HepG2 (cell line): ENCODE results near the gene BEAN1. TPM values are rescaled to one million over a fixed set of nuclear protein-coding genes. Genes with fewer than 3 reads are reported as not detected.
"Not testable (repeated sequence)": the region's sequence is repeated elsewhere in the genome, so short reads cannot be mapped to it uniquely, and the experiment has no call there.

Experiments used
- ATAC-seq: fragments of 200-7000 bp; cut with Tn5 transposase; 3 replicates; pipeline ENCODE4 v1.9.1; 2020; ENCODE audit warnings: mild to moderate bottlenecking, moderate library complexity
- BruUV-seq: library from RNA; stranded (reverse); fragments of 400-500 nt; replicated peaks from 2 replicates; lab custom pipeline; 2021; lab: Mats Ljungman, UMichigan
- CTCF ChIA-PET: fragments of 300-600 bp; formaldehyde crosslinking; extraction: SDS; loops from one replicate; lab custom pipeline; 2021; ENCODE audit warnings: low total read pairs, inconsistent platforms, low intra/inter-chr PET ratio; lab: Yijun Ruan, JAX
- POLR2A ChIA-PET: fragments of 350-600 bp; sonication (Branson Sonifier 250); formaldehyde crosslinking; loops from one replicate; lab custom pipeline; 2020; ENCODE audit warnings: antibody characterized with exemption, inconsistent platforms; lab: Yijun Ruan, JAX
- DNase-seq: peaks from one replicate; pipeline ENCODE4 v3.0.0-alpha.2; 2015; ENCODE audit warnings: low spot score
- FAIRE-seq: peaks from 3 replicates; lab custom pipeline; 2011; peaks lifted over from hg19 to GRCh38; lab: Jason Lieb, UNC
- H2AFZ ChIP-seq: one replicate; pipeline ENCODE4 v1.6.1; 2011; ENCODE audit warnings: low read length, inconsistent platforms
- H3K27ac ChIP-seq: fragments of 300-600 bp; 3 replicates; pipeline ENCODE4 v1.8.0; 2011; ENCODE audit warnings: mixed run types, mild to moderate bottlenecking, mixed read lengths, low read length, inconsistent platforms; ENCODE audit not compliant: insufficient read depth; ENCODE audit errors: extremely low read length
- H3K27me3 ChIP-seq, 2 experiments: fragments of 200-600 bp in 1 of 2; 2 replicates in 1 of 2; 3 replicates in 1 of 2; pipeline versions ENCODE4 v1.6.0 to v1.8.0; 2011; ENCODE audit warnings: low read length in 2 of 2, mild to moderate bottlenecking in 2 of 2, moderate library complexity in 2 of 2, inconsistent platforms in 1 of 2; ENCODE audit not compliant: insufficient read depth in 2 of 2, control insufficient read depth in 1 of 2
- H3K36me3 ChIP-seq, 2 experiments: fragments of 200-600 bp in 1 of 2; replicated peaks in 1 of 2; 2 replicates in 1 of 2; 3 replicates in 1 of 2; pipeline versions ENCODE4 v1.5.1 to v1.8.0; 2011; ENCODE audit warnings: low read length in 2 of 2, inconsistent platforms in 1 of 2; ENCODE audit not compliant: insufficient read depth in 2 of 2, control insufficient read depth in 1 of 2
- H3K4me1 ChIP-seq: 2 replicates; pipeline ENCODE4 v1.5.1; 2012; ENCODE audit warnings: low read length, inconsistent platforms; ENCODE audit not compliant: insufficient read depth
- H3K4me2 ChIP-seq: 2 replicates; pipeline ENCODE4 v1.6.0; 2011; ENCODE audit warnings: low read depth, low read length, inconsistent platforms
- H3K4me3 ChIP-seq, 3 experiments: fragments of 200-600 bp in 1 of 3; sonication (generic), shearing (Covaris generic) in 1 of 3; replicated peaks in 1 of 3; 2 replicates each; pipeline ENCODE4 v1.5.1; 2011 to 2016; ENCODE audit warnings: low read length in 3 of 3, inconsistent platforms in 2 of 3, low read depth in 2 of 3, mild to moderate bottlenecking in 2 of 3, control low read depth in 1 of 3, mixed read lengths in 1 of 3; ENCODE audit not compliant: insufficient read depth in 1 of 3
- H3K79me2 ChIP-seq: one replicate; pipeline ENCODE4 v1.6.1; 2011; ENCODE audit warnings: low read length, inconsistent platforms; ENCODE audit not compliant: insufficient read depth
- H3K9ac ChIP-seq: 2 replicates; pipeline ENCODE4 v1.6.0; 2011; ENCODE audit warnings: mild to moderate bottlenecking, low read depth, low read length, inconsistent platforms; ENCODE audit not compliant: insufficient read depth
- H3K9me3 ChIP-seq: 2 replicates; pipeline ENCODE4 v1.5.1; 2012; ENCODE audit warnings: mild to moderate bottlenecking, low read length
- H4K20me1 ChIP-seq: 2 replicates; pipeline ENCODE4 v1.6.0; 2011; ENCODE audit warnings: inconsistent platforms, mild to moderate bottlenecking, low read length, moderate library complexity; ENCODE audit not compliant: insufficient read depth
- AHR ChIP-seq: IDR thresholded peaks from 2 replicates; pipeline ENCODE4 v1.6.1; 2018; ENCODE audit warnings: missing genetic modification reagents, missing compliant biosample characterization
- CHCHD3 ChIP-seq: sonication (generic); formaldehyde crosslinking; IDR thresholded peaks from 2 replicates; pipeline ENCODE4 v1.8.0; 2022; ENCODE audit warnings: mild to moderate bottlenecking, missing genetic modification reagents, moderate library complexity
- GABPB1 ChIP-seq: IDR thresholded peaks from 2 replicates; pipeline ENCODE4 v1.6.1; 2016; ENCODE audit warnings: mild to moderate bottlenecking, missing genetic modification reagents, moderate library complexity, missing compliant biosample characterization
- HNF1A ChIP-seq, 2 experiments: sonication (generic) in 1 of 2; formaldehyde crosslinking in 1 of 2; IDR thresholded peaks; 2 replicates each; pipeline versions ENCODE4 v1.4.0 to v1.6.1; 2016 to 2020; ENCODE audit warnings: borderline replicate concordance in 1 of 2, low read depth in 1 of 2, mild to moderate bottlenecking in 1 of 2, missing genetic modification reagents in 1 of 2
- MIXL1 ChIP-seq: IDR thresholded peaks from 2 replicates; pipeline ENCODE4 v1.6.1; 2016
- NR2F2 ChIP-seq: IDR thresholded peaks from 2 replicates; pipeline ENCODE4 v1.6.1; 2012; ENCODE audit warnings: low read depth, inconsistent platforms, borderline replicate concordance
- RFX3 ChIP-seq: IDR thresholded peaks from 2 replicates; pipeline ENCODE4 v1.6.1; 2016; ENCODE audit warnings: missing biosample characterization, missing genetic modification reagents
- SOX13 ChIP-seq, 3 experiments: fragments of 450-650 bp in 1 of 3; sonication (generic) in 1 of 3; formaldehyde crosslinking in 1 of 3; IDR thresholded peaks in 2 of 3; conservative IDR thresholded peaks in 1 of 3; 2 replicates each; pipeline versions ENCODE4 v1.5.0 to v1.6.1; 2016 to 2020; ENCODE audit warnings: antibody characterized with exemption in 1 of 3, mild to moderate bottlenecking in 1 of 3, missing compliant biosample characterization in 1 of 3, missing genetic modification reagents in 1 of 3, moderate library complexity in 1 of 3
- TEAD3 ChIP-seq: optimal IDR thresholded peaks from 2 replicates; pipeline ENCODE3; 2016; ENCODE audit warnings: borderline replicate concordance
- ZBTB7B ChIP-seq: sonication (generic); formaldehyde crosslinking; IDR thresholded peaks from 2 replicates; pipeline ENCODE4 v1.4.0; 2020; ENCODE audit warnings: missing genetic modification reagents
- ZFP1 ChIP-seq: IDR thresholded peaks from 2 replicates; pipeline ENCODE4 v1.6.1; 2016
- ZFP36L1 ChIP-seq: sonication (generic); formaldehyde crosslinking; IDR thresholded peaks from 2 replicates; pipeline ENCODE4 v1.8.0; 2022; ENCODE audit warnings: mild to moderate bottlenecking, missing genetic modification reagents, moderate library complexity
- ZNF367 ChIP-seq: sonication (generic); formaldehyde crosslinking; IDR thresholded peaks from 2 replicates; pipeline ENCODE4 v1.4.0; 2020; ENCODE audit warnings: missing genetic modification reagents, borderline replicate concordance
- ZNF740 ChIP-seq: sonication (generic); formaldehyde crosslinking; IDR thresholded peaks from 2 replicates; pipeline ENCODE4 v1.4.0; 2020; ENCODE audit warnings: missing genetic modification reagents
- WGBS: methylation state at CpG from one replicate; pipeline ENCODE4 v1.1.6; 2017; ENCODE audit warnings: low lambda C conversion rate; 5-methylcytosine and 5-hydroxymethylcytosine counted together
- in situ Hi-C: cut with HindIII; loops from 2 replicates; pipeline ENCODE4 v1.10.0; 2017; ENCODE audit warnings: low pct_unique_long_range_greater_than_20kb; ENCODE audit not compliant: extremely low pct_ligation_motif_present
- intact Hi-C: fragments of 100-400 bp; cut with micrococcal nuclease; formaldehyde crosslinking; loops from one replicate; pipeline ENCODE4 v1.10.0; 2022; ENCODE audit not compliant: unreplicated experiment
- polyA plus RNA-seq, 8 experiments: library from polyadenylated mRNA; depleted of rRNA in 3 of 8; stranded (reverse) in 7 of 8; unstranded in 1 of 8; fragments of >200 nt; fragmentation: Illumina TruSeq in 4 of 8; extraction: Trizol in 4 of 8; gene quantifications; 2 replicates each; pipeline versions ENCODE4 v1.2.1 to v1.2.3, GENCODE V29; 2011 to 2016; ENCODE audit warnings: low read depth in 4 of 8, missing spikeins in 1 of 8, mixed read lengths in 1 of 8; ENCODE audit not compliant: insufficient read depth in 1 of 8
- total RNA-seq, 5 experiments: library from RNA; depleted of rRNA; stranded (reverse); fragments of >200 nt; fragmentation: Illumina TruSeq; extraction: Trizol; gene quantifications; 2 replicates each; pipeline ENCODE4 v1.2.3, GENCODE V29; 2016; ENCODE audit warnings: low read depth in 1 of 5

The BEAN1 gene
- total and polyA plus RNA-seq, 2 of the 13 experiments (the other 11 are each of a cell fraction or from before 2014, with no cell fraction given) = 0.53 to 1.4 TPM

GRCh38 chr16:66494916-66495315 is 67.8 kb downstream of the BEAN1 start (continued):
- TF ChIP-seq HNF1A (IDR thresholded peaks at IDR 0.05; ENCODE audit: low read depth) (no peak), HNF1A (CRISPR knock-in tag; IDR thresholded peaks at IDR 0.05; ENCODE audit: borderline replicate concordance) (no peak), ZNF367 (CRISPR knock-in tag) (no peak), ZFP36L1 (CRISPR knock-in tag) (no peak), ZBTB7B (CRISPR knock-in tag) (no peak), SOX13 (IDR thresholded peaks at IDR 0.05) (no peak), SOX13 (CRISPR knock-in tag; conservative IDR thresholded peaks at IDR 0.05 in 1 of 2, IDR thresholded peaks at IDR 0.05 in 1 of 2) (no peak), NR2F2 (no peak), GABPB1 (no peak), CHCHD3 (CRISPR knock-in tag) (no peak)

GRCh38 chr16:66495440-66495839 is 68.3 kb downstream of the BEAN1 start:
- TF ChIP-seq ZNF740 (CRISPR knock-in tag) (no peak), TEAD3 (CRISPR knock-in tag) (no peak), ZFP1 (CRISPR knock-in tag) (no peak), AHR (CRISPR knock-in tag) (no peak), RFX3 (no peak), MIXL1 (CRISPR knock-in tag) (no peak)
- ChIA-PET CTCF (no interaction called here), POLR2A (no interaction called here)
- Histone ChIP-seq H3K27me3 (peaks cover 0 to 9% of the 10 kb centered on the region in 2 experiments; a peak in 1 of 5 replicates), H3K4me2 (no peak overlapping the region), H3K9ac (no peak overlapping the region), H3K79me2 (no peaks in the 10 kb centered on the region), H4K20me1 (no peaks in the 10 kb centered on the region), H3K4me3 (no peak overlapping the region), H3K4me1 (no peaks in the 10 kb centered on the region), H3K9me3 (no peaks in the 10 kb centered on the region), H3K36me3 (no peaks in the 10 kb centered on the region), H3K27ac (no peak overlapping the region), H2AFZ (no peak overlapping the region)
- WGBS = 16% methylated on average over 2 of the region's 2 CpGs
- no peak for FAIRE-seq
- no TSS peak for BruUV-seq
- in situ Hi-C loops = no loop called here
- DNase-seq = no peak
- ATAC-seq = no peak
- intact Hi-C loops = no loop called here

GRCh38 chr16:66496226-66496625 is 69.1 kb downstream of the BEAN1 start:
- BruUV-seq, H3K4me2 ChIP-seq, H3K4me3 ChIP-seq, intact Hi-C loops, H2AFZ ChIP-seq, POLR2A ChIA-PET, H3K9ac ChIP-seq, FAIRE-seq, H3K4me1 ChIP-seq, CTCF ChIA-PET, H3K27me3 ChIP-seq, H4K20me1 ChIP-seq, H3K9me3 ChIP-seq, DNase-seq, in situ Hi-C loops, ATAC-seq, H3K79me2 ChIP-seq, H3K36me3 ChIP-seq, H3K27ac ChIP-seq: not testable (repeated sequence)
- 77% methylated on average over 6 of the region's 10 CpGs for WGBS
